NCI-H1417 treated with DMSO at 0.1 percent for 48 hours (cell line): Measurements from ENCODE around the gene EXOSC9.

Experiments used
- DNase-seq: peaks from one replicate; lab custom pipeline; 2025; lab: John Stamatoyannopoulos, UW

EXOSC9 gene

GRCh38 chr4:121824950-121825349 is 23.8 kb downstream of the EXOSC9 start:
- DNase-seq, result no peak

GRCh38 chr4:121827853-121828252 is 26.7 kb downstream of the EXOSC9 start:
- no peak for DNase-seq

GRCh38 chr4:121829511-121829910 is 28.4 kb downstream of the EXOSC9 start:
- DNase-seq, result no peak

GRCh38 chr4:121838136-121838535 is 37.0 kb downstream of the EXOSC9 start:
- DNase-seq, result no peak

- no peak for DNase-seq
Measured at GRCh38 chr4:121842862-121843261, 41.7 kb downstream of the EXOSC9 start.

- DNase-seq, result no peak
Measured at GRCh38 chr4:121846662-121847061, 45.5 kb downstream of the EXOSC9 start.

GRCh38 chr4:121851354-121851753 is 50.2 kb downstream of the EXOSC9 start:
- no peak for DNase-seq

GRCh38 chr4:121860121-121860520 is 59.0 kb downstream of the EXOSC9 start:
- DNase-seq, result no peak

- no peak for DNase-seq
Measured at GRCh38 chr4:121861426-121861825, 60.3 kb downstream of the EXOSC9 start.

- DNase-seq, result no peak
Measured at GRCh38 chr4:121863799-121864198, 62.7 kb downstream of the EXOSC9 start.
